GM19099 (cell line): Measurements from ENCODE around the gene OSTN.

Experiments used
- POLR2A ChIP-seq: IDR thresholded peaks from 3 replicates; pipeline ENCODE4 v1.6.1; 2011; ENCODE audit warnings: low read depth; ENCODE audit not compliant: insufficient read length; ENCODE audit errors: extremely low read depth

OSTN gene

GRCh38 chr3:191314109-191314728 is 115.2 kb downstream of the OSTN start:
- TF ChIP-seq POLR2A = no peak
